ENCODE measurements around the gene DAZAP1. TPM values are rescaled to one million over a fixed set of nuclear protein-coding genes. Genes with fewer than 3 reads are reported as not detected.

Gene DAZAP1
- total RNA-seq, 1 experiment from 2014 or later = 360 TPM

GRCh38 chr19:1425902-1426301 lies 18.5 kb downstream of the DAZAP1 start:
- H3K4me1 Mint-ChIP-seq = peaks cover 8% of the 10 kb centered on the region
- CTCF ChIA-PET = no interaction called here
- POLR2A ChIA-PET = no interaction called here
- 0 out of 2 replicates have a peak overlapping the region, but pooled peaks have one; percentile 32 for H3K27ac Mint-ChIP-seq
- H3K27me3 Mint-ChIP-seq (ENCODE audit: low read depth) = no peaks in the 10 kb centered on the region
- H3K9me3 Mint-ChIP-seq = no peaks in the 10 kb centered on the region
- no peak overlapping the region for H3K4me3 Mint-ChIP-seq
- no peak for DNase-seq (ENCODE audit: low spot score)
- ATAC-seq = no peak
- peaks cover 47% of the 10 kb centered on the region for H3K36me3 Mint-ChIP-seq
- TF ChIP-seq SOX15 (CRISPR knock-in tag; IDR thresholded peaks at IDR 0.05) (no peak), ZNF317 (CRISPR knock-in tag; IDR thresholded peaks at IDR 0.05; ENCODE audit: borderline replicate concordance, low read depth) (no peak), TEAD4 (CRISPR knock-in tag; IDR thresholded peaks at IDR 0.05) (no peak), IRF2 (CRISPR knock-in tag; IDR thresholded peaks at IDR 0.05; ENCODE audit: borderline replicate concordance, low read depth) (no peak), MXD4 (CRISPR knock-in tag; IDR thresholded peaks at IDR 0.05; ENCODE audit: borderline replicate concordance) (no peak), GRHL2 (CRISPR knock-in tag; IDR thresholded peaks at IDR 0.05; ENCODE audit: insufficient replicate concordance, severe bottlenecking) (no peak), E2F4 (CRISPR knock-in tag; IDR thresholded peaks at IDR 0.05; ENCODE audit: borderline replicate concordance, low read depth) (no peak), NFYB (CRISPR knock-in tag; conservative IDR thresholded peaks at IDR 0.05; ENCODE audit: low read depth) (no peak), ZNF396 (CRISPR knock-in tag; IDR thresholded peaks at IDR 0.05; ENCODE audit: borderline replicate concordance) (no peak)
- TF ChIP-seq, protein P1, sequence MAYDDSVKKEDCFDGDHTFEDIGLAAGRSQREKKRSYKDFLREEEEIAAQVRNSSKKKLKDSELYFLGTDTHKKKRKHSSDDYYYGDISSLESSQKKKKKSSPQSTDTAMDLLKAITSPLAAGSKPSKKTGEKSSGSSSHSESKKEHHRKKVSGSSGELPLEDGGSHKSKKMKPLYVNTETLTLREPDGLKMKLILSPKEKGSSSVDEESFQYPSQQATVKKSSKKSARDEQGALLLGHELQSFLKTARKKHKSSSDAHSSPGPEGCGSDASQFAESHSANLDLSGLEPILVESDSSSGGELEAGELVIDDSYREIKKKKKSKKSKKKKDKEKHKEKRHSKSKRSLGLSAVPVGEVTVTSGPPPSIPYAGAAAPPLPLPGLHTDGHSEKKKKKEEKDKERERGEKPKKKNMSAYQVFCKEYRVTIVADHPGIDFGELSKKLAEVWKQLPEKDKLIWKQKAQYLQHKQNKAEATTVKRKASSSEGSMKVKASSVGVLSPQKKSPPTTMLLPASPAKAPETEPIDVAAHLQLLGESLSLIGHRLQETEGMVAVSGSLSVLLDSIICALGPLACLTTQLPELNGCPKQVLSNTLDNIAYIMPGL (CRISPR knock-in tag; IDR thresholded peaks at IDR 0.05) = no peak

- Mint-ChIP-seq H3K4me1 (peaks cover 8% of the 10 kb centered on the region), H3K9me3 (no peaks in the 10 kb centered on the region), H3K27ac (no peak overlapping the region), H3K27me3 (ENCODE audit: low read depth) (no peaks in the 10 kb centered on the region), H3K36me3 (peaks cover 48% of the 10 kb centered on the region), H3K4me3 (no peak overlapping the region)
- DNase-seq (ENCODE audit: low spot score) = no peak
- POLR2A ChIA-PET = no interaction called here
- CTCF ChIA-PET = interaction anchor here (1.1 kb wide), 1 partner anchor 182 kb away, joined by 3 read pairs; no protein-coding TSS in a partner anchor
- ATAC-seq = no peak
- TF ChIP-seq, protein P2, sequence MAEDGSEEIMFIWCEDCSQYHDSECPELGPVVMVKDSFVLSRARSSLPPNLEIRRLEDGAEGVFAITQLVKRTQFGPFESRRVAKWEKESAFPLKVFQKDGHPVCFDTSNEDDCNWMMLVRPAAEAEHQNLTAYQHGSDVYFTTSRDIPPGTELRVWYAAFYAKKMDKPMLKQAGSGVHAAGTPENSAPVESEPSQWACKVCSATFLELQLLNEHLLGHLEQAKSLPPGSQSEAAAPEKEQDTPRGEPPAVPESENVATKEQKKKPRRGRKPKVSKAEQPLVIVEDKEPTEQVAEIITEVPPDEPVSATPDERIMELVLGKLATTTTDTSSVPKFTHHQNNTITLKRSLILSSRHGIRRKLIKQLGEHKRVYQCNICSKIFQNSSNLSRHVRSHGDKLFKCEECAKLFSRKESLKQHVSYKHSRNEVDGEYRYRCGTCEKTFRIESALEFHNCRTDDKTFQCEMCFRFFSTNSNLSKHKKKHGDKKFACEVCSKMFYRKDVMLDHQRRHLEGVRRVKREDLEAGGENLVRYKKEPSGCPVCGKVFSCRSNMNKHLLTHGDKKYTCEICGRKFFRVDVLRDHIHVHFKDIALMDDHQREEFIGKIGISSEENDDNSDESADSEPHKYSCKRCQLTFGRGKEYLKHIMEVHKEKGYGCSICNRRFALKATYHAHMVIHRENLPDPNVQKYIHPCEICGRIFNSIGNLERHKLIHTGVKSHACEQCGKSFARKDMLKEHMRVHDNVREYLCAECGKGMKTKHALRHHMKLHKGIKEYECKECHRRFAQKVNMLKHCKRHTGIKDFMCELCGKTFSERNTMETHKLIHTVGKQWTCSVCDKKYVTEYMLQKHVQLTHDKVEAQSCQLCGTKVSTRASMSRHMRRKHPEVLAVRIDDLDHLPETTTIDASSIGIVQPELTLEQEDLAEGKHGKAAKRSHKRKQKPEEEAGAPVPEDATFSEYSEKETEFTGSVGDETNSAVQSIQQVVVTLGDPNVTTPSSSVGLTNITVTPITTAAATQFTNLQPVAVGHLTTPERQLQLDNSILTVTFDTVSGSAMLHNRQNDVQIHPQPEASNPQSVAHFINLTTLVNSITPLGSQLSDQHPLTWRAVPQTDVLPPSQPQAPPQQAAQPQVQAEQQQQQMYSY (CRISPR knock-in tag; IDR thresholded peaks at IDR 0.05) = no peak
- TF ChIP-seq, protein P3, sequence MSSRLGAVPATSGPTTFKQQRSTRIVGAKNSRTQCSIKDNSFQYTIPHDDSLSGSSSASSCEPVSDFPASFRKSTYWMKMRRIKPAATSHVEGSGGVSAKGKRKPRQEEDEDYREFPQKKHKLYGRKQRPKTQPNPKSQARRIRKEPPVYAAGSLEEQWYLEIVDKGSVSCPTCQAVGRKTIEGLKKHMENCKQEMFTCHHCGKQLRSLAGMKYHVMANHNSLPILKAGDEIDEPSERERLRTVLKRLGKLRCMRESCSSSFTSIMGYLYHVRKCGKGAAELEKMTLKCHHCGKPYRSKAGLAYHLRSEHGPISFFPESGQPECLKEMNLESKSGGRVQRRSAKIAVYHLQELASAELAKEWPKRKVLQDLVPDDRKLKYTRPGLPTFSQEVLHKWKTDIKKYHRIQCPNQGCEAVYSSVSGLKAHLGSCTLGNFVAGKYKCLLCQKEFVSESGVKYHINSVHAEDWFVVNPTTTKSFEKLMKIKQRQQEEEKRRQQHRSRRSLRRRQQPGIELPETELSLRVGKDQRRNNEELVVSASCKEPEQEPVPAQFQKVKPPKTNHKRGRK (CRISPR knock-in tag; IDR thresholded peaks at IDR 0.05; ENCODE audit: borderline replicate concordance) = no peak
- TF ChIP-seq OVOL2 (CRISPR knock-in tag; IDR thresholded peaks at IDR 0.05; ENCODE audit: borderline replicate concordance) (no peak), ZNF219 (CRISPR knock-in tag; IDR thresholded peaks at IDR 0.05; ENCODE audit: borderline replicate concordance) (no peak), ZNF416 (CRISPR knock-in tag; IDR thresholded peaks at IDR 0.05) (no peak), TP53 (CRISPR knock-in tag; IDR thresholded peaks at IDR 0.05) (no peak), ZNF671 (CRISPR knock-in tag; IDR thresholded peaks at IDR 0.05) (no peak), GRHL2 (CRISPR knock-in tag; IDR thresholded peaks at IDR 0.05; ENCODE audit: insufficient replicate concordance, severe bottlenecking) (no peak), ZNF423 (CRISPR knock-in tag; IDR thresholded peaks at IDR 0.05) (no peak), IRF1 (CRISPR knock-in tag; IDR thresholded peaks at IDR 0.05) (no peak)
- TF ChIP-seq, protein P4, sequence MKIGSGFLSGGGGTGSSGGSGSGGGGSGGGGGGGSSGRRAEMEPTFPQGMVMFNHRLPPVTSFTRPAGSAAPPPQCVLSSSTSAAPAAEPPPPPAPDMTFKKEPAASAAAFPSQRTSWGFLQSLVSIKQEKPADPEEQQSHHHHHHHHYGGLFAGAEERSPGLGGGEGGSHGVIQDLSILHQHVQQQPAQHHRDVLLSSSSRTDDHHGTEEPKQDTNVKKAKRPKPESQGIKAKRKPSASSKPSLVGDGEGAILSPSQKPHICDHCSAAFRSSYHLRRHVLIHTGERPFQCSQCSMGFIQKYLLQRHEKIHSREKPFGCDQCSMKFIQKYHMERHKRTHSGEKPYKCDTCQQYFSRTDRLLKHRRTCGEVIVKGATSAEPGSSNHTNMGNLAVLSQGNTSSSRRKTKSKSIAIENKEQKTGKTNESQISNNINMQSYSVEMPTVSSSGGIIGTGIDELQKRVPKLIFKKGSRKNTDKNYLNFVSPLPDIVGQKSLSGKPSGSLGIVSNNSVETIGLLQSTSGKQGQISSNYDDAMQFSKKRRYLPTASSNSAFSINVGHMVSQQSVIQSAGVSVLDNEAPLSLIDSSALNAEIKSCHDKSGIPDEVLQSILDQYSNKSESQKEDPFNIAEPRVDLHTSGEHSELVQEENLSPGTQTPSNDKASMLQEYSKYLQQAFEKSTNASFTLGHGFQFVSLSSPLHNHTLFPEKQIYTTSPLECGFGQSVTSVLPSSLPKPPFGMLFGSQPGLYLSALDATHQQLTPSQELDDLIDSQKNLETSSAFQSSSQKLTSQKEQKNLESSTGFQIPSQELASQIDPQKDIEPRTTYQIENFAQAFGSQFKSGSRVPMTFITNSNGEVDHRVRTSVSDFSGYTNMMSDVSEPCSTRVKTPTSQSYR (CRISPR knock-in tag; IDR thresholded peaks at IDR 0.05) = no peak
- TF ChIP-seq, protein P5, sequence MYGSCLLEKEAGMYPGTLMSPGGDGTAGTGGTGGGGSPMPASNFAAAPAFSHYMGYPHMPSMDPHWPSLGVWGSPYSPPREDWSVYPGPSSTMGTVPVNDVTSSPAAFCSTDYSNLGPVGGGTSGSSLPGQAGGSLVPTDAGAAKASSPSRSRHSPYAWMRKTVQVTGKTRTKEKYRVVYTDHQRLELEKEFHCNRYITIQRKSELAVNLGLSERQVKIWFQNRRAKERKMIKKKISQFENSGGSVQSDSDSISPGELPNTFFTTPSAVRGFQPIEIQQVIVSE (CRISPR knock-in tag; IDR thresholded peaks at IDR 0.05; ENCODE audit: borderline replicate concordance) = no peak
Measured at GRCh38 chr19:1426736-1427135, 19.4 kb downstream of the DAZAP1 start.
